SK-N-SH treated with all-trans-retinoic acid at 6 μM for 48 hours (cell line): Measurements from ENCODE around the gene PRKACA.

Source experiments
- ATAC-seq: fragments of 200-7000 bp; cut with Tn5 transposase; 3 replicates; pipeline ENCODE4 v1.9.1; 2020; ENCODE audit warnings: mild to moderate bottlenecking, moderate library complexity
- ARNTL ChIP-seq: fragments of 450-650 bp; formaldehyde crosslinking; IDR thresholded peaks from 2 replicates; pipeline ENCODE4 v1.5.0; 2020; ENCODE audit warnings: low read depth, mild to moderate bottlenecking, moderate library complexity, borderline replicate concordance
- BACH2 ChIP-seq: fragments of 250-450 bp; sonication (Bioruptor Pico); IDR thresholded peaks from 2 replicates; pipeline ENCODE4 v1.9.0; 2021; ENCODE audit warnings: mild to moderate bottlenecking, borderline replicate concordance
- CREB5 ChIP-seq: fragments of 250-450 bp; sonication (Bioruptor Pico); IDR thresholded peaks from 2 replicates; pipeline ENCODE4 v1.5.1; 2020; ENCODE audit warnings: low read depth, mild to moderate bottlenecking, moderate library complexity
- CSDC2 ChIP-seq: fragments of 250-450 bp; sonication (Bioruptor Pico); IDR thresholded peaks from 2 replicates; pipeline ENCODE4 v1.5.0; 2020; ENCODE audit warnings: mild to moderate bottlenecking, moderate library complexity
- ESRRG ChIP-seq: fragments of 250-450 bp; sonication (Bioruptor Pico); IDR thresholded peaks from 2 replicates; pipeline ENCODE4 v1.6.1; 2021; ENCODE audit warnings: mild to moderate bottlenecking
- GLIS3 ChIP-seq: fragments of 250-450 bp; sonication (Bioruptor Pico); IDR thresholded peaks from 2 replicates; pipeline ENCODE4 v1.5.0; 2020; ENCODE audit warnings: mild to moderate bottlenecking, moderate library complexity
- ISL1 ChIP-seq: fragments of 250-450 bp; sonication (Bioruptor Pico); IDR thresholded peaks from 2 replicates; pipeline ENCODE4 v2.1.2; 2022; ENCODE audit warnings: mild to moderate bottlenecking, moderate library complexity
- OSR1 ChIP-seq: fragments of 250-450 bp; sonication (Bioruptor Pico); IDR thresholded peaks from 2 replicates; pipeline ENCODE4 v1.8.0; 2022; ENCODE audit warnings: moderate library complexity, mild to moderate bottlenecking, inconsistent platforms
- PATZ1 ChIP-seq: fragments of 250-450 bp; sonication (Bioruptor Pico); IDR thresholded peaks from 2 replicates; pipeline ENCODE4 v1.8.0; 2020; ENCODE audit warnings: mild to moderate bottlenecking, moderate library complexity, borderline replicate concordance
- PPARA ChIP-seq: fragments of 250-450 bp; sonication (Bioruptor Pico); IDR thresholded peaks from 2 replicates; pipeline ENCODE4 v1.5.0; 2020; ENCODE audit warnings: mild to moderate bottlenecking, borderline replicate concordance
- RARB ChIP-seq: fragments of 250-450 bp; sonication (Bioruptor Pico); IDR thresholded peaks from 2 replicates; pipeline ENCODE4 v1.8.0; 2021; ENCODE audit warnings: mild to moderate bottlenecking, moderate library complexity
- SNAI2 ChIP-seq: fragments of 250-450 bp; sonication (Bioruptor Pico); IDR thresholded peaks from 2 replicates; pipeline ENCODE4 v1.5.0; 2020; ENCODE audit warnings: mild to moderate bottlenecking, moderate library complexity
- TCF4 ChIP-seq: fragments of 250-450 bp; sonication (Bioruptor Pico); IDR thresholded peaks from 2 replicates; pipeline ENCODE4 v1.8.0; 2021; ENCODE audit warnings: mild to moderate bottlenecking, moderate library complexity, borderline replicate concordance
- TOX ChIP-seq: fragments of 250-450 bp; sonication (Bioruptor Pico); IDR thresholded peaks from 2 replicates; pipeline ENCODE4 v1.8.0; 2021; ENCODE audit warnings: mild to moderate bottlenecking, moderate library complexity, borderline replicate concordance
- TSHZ2 ChIP-seq: fragments of 250-450 bp; sonication (Bioruptor Pico); IDR thresholded peaks from 2 replicates; pipeline ENCODE4 v1.5.0; 2020; ENCODE audit warnings: mild to moderate bottlenecking, moderate library complexity
- ZC3H10 ChIP-seq: fragments of 250-450 bp; sonication (Bioruptor Pico); IDR thresholded peaks from 2 replicates; pipeline ENCODE4 v1.5.1; 2021; ENCODE audit warnings: mild to moderate bottlenecking, moderate library complexity
- ZFP3 ChIP-seq: fragments of 250-450 bp; sonication (Bioruptor Pico); IDR thresholded peaks from 2 replicates; pipeline ENCODE4 v1.5.0; 2020; ENCODE audit warnings: mild to moderate bottlenecking, moderate library complexity
- ZFP30 ChIP-seq: fragments of 450-650 bp; formaldehyde crosslinking; IDR thresholded peaks from 2 replicates; pipeline ENCODE4 v1.5.0; 2022; ENCODE audit warnings: mild to moderate bottlenecking, moderate library complexity
- ZNF565 ChIP-seq: fragments of 450-650 bp; formaldehyde crosslinking; conservative IDR thresholded peaks from 2 replicates; pipeline ENCODE4 v1.5.0; 2020; ENCODE audit warnings: low read depth, mild to moderate bottlenecking, moderate library complexity
- ZNF8 ChIP-seq: fragments of 450-650 bp; formaldehyde crosslinking; IDR thresholded peaks from 2 replicates; pipeline ENCODE4 v1.5.0; 2020; ENCODE audit warnings: mild to moderate bottlenecking, moderate library complexity
- TF ChIP-seq, protein P1 (sequence below): fragments of 250-450 bp; sonication (Bioruptor Pico); IDR thresholded peaks from 2 replicates; pipeline ENCODE4 v1.5.1; 2021; ENCODE audit warnings: mild to moderate bottlenecking, moderate library complexity
- TF ChIP-seq, protein P2 (sequence below): fragments of 250-450 bp; sonication (Bioruptor Pico); IDR thresholded peaks from 2 replicates; pipeline ENCODE4 v1.8.0; 2021; ENCODE audit warnings: low read depth, mild to moderate bottlenecking, moderate library complexity, borderline replicate concordance

PRKACA gene

DNA sequence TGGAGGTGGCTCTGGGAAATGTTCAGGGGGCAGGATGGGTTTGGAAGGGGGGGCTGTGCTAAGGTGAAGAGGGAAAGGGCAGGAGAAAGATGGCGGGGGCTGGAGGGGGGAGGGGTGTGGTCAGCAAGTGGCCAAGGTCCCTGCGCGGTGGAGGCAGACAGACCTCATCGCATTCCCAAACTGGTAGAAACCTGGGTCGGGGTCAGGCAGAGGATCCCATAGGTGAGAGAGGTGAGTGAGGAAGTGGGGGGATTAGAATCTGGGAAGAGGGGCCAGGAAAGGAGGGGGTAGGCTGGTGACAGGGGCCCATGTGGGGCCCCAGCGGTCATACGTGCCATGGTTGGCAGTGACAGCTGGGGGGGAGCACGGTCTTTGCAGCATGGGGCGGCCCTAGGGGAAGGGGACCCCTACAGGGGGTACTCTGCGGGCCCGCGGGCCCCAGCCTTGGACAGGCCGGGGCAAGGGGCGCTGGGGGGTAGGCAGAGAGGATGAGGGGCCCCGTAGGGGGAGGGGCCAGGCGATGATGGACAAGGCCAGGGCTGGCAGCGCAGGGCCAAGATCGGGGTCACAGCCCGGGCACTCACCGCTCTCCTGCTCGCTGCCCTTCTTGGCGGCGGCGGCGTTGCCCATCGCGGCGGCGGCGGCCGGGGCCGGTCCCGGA, 514 bp downstream of the PRKACA start:
- no peak for TF ChIP-seq ZFP30 (CRISPR knock-in tag)
- no peak for TF ChIP-seq OSR1 (CRISPR knock-in tag)
- TF ChIP-seq PATZ1 (CRISPR knock-in tag) = no peak
- no peak for TF ChIP-seq ZNF8
- TF ChIP-seq SNAI2 = no peak
- TF ChIP-seq PPARA (CRISPR knock-in tag) = no peak
- no peak for TF ChIP-seq ZC3H10 (CRISPR knock-in tag)
- no peak for TF ChIP-seq ZNF565 (CRISPR knock-in tag)
- no peak for TF ChIP-seq BACH2 (CRISPR knock-in tag)
- no peak for TF ChIP-seq RARB (CRISPR knock-in tag)
- TF ChIP-seq ESRRG (CRISPR knock-in tag) = no peak
- TF ChIP-seq TSHZ2 (CRISPR knock-in tag) = no peak
- no peak for TF ChIP-seq TCF4 (CRISPR knock-in tag)
- no peak for TF ChIP-seq ZFP3 (CRISPR knock-in tag)
- no peak for TF ChIP-seq ARNTL (CRISPR knock-in tag)
- no peak for TF ChIP-seq ISL1
- TF ChIP-seq, protein P1, sequence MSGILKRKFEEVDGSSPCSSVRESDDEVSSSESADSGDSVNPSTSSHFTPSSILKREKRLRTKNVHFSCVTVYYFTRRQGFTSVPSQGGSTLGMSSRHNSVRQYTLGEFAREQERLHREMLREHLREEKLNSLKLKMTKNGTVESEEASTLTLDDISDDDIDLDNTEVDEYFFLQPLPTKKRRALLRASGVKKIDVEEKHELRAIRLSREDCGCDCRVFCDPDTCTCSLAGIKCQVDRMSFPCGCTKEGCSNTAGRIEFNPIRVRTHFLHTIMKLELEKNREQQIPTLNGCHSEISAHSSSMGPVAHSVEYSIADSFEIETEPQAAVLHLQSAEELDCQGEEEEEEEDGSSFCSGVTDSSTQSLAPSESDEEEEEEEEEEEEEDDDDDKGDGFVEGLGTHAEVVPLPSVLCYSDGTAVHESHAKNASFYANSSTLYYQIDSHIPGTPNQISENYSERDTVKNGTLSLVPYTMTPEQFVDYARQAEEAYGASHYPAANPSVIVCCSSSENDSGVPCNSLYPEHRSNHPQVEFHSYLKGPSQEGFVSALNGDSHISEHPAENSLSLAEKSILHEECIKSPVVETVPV (CRISPR knock-in tag) = no peak
- ATAC-seq = no peak

GRCh38 chr19:14116525-14116917, 1.0 kb downstream of the PRKACA start:
- TF ChIP-seq RARB (CRISPR knock-in tag) (no peak), CREB5 (no peak)
- no peak for ATAC-seq

- ATAC-seq = no peak
- TF ChIP-seq ZNF565 (CRISPR knock-in tag) (no peak), GLIS3 (CRISPR knock-in tag) (no peak), OSR1 (CRISPR knock-in tag) (no peak), ZNF8 (no peak), TOX (CRISPR knock-in tag) (no peak), PPARA (CRISPR knock-in tag) (no peak), ESRRG (CRISPR knock-in tag) (no peak), ZFP30 (CRISPR knock-in tag) (no peak), CREB5 (no peak), ZFP3 (CRISPR knock-in tag) (no peak), SNAI2 (no peak), TCF4 (CRISPR knock-in tag) (no peak), ISL1 (no peak), BACH2 (CRISPR knock-in tag) (no peak), CSDC2 (CRISPR knock-in tag) (no peak), ARNTL (CRISPR knock-in tag) (no peak), ZC3H10 (CRISPR knock-in tag) (no peak)
- TF ChIP-seq, protein P1 (CRISPR knock-in tag) = no peak
- TF ChIP-seq, protein P2, sequence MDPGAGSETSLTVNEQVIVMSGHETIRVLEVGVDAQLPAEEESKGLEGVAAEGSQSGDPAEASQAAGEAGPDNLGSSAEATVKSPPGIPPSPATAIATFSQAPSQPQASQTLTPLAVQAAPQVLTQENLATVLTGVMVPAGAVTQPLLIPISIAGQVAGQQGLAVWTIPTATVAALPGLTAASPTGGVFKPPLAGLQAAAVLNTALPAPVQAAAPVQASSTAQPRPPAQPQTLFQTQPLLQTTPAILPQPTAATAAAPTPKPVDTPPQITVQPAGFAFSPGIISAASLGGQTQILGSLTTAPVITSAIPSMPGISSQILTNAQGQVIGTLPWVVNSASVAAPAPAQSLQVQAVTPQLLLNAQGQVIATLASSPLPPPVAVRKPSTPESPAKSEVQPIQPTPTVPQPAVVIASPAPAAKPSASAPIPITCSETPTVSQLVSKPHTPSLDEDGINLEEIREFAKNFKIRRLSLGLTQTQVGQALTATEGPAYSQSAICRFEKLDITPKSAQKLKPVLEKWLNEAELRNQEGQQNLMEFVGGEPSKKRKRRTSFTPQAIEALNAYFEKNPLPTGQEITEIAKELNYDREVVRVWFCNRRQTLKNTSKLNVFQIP (CRISPR knock-in tag) = no peak
Measured at GRCh38 chr19:14115756-14116155, 1.8 kb downstream of the PRKACA start.
